Measurements from ENCODE around the gene CACNA1G. TPM values are rescaled to one million over a fixed set of nuclear protein-coding genes. Genes with fewer than 3 reads are reported as not detected.

Gene CACNA1G
- total and polyA plus RNA-seq, 10 donors, result 0.02 to 1.3 (median 0.09) TPM; not detected in 1

DNA sequence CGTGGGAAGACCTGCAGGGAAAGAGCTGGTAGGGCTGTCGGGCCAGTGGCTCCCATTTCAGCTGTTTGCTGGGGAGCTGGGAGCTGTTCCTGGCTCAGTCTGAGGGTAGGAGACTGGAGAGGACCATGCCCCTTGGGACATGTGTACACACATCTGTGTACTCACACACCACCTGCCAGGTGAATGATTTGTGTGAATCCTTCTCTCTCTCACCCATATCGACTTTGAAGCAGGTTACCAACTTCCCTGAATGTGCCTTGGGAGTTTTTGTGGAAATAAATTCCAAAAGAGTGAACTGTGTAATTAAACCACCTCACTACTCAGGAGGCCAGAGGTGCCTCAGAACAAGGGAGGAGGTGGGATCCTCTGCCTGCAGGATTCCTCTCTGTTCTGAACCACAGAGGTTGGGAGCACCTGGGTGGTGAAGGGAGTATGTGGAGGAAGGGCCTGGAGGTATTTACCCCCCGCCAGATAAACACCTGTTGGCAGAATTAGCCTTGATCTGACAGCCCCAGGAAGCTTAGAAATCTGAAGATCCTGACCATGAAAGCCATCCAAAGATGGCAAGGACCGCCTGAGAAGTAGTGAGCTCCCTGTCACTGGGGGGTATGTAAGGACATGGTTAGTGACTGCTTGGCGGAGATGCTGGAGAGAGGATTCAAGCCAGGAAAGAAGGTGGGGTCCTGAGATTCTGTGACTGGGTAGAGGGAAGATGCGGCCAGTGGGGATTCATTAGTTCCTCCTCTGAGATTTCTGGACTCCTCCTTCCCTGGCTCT is 77.5 kb downstream of the CACNA1G start:
- Histone ChIP-seq H3K27me3 (replicated peaks in 1 of 7) (peaks cover 0 to 61% (median 21%) of the 10 kb centered on the region in 7 donors), H3K4me1 (peaks cover 33 to 97% (median 63%) of the 10 kb centered on the region in 6 donors), H3K4me3 (no peak overlapping the region), H3K36me3 (no peaks in the 10 kb centered on the region), H3K27ac (peak overlapping the region in 4 of 8 donors; percentile 47 to 70 (median 57)), H3K9me3 (no peaks in the 10 kb centered on the region)
- no peak for DNase-seq
- TF ChIP-seq POLR2AphosphoS5 (IDR thresholded peaks at IDR 0.05), result no peak
- no peak for TF ChIP-seq POLR2A (IDR thresholded peaks at IDR 0.05)
- TF ChIP-seq, protein P1, sequence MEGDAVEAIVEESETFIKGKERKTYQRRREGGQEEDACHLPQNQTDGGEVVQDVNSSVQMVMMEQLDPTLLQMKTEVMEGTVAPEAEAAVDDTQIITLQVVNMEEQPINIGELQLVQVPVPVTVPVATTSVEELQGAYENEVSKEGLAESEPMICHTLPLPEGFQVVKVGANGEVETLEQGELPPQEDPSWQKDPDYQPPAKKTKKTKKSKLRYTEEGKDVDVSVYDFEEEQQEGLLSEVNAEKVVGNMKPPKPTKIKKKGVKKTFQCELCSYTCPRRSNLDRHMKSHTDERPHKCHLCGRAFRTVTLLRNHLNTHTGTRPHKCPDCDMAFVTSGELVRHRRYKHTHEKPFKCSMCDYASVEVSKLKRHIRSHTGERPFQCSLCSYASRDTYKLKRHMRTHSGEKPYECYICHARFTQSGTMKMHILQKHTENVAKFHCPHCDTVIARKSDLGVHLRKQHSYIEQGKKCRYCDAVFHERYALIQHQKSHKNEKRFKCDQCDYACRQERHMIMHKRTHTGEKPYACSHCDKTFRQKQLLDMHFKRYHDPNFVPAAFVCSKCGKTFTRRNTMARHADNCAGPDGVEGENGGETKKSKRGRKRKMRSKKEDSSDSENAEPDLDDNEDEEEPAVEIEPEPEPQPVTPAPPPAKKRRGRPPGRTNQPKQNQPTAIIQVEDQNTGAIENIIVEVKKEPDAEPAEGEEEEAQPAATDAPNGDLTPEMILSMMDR (IDR thresholded peaks at IDR 0.05 in 8 of 11, conservative IDR thresholded peaks at IDR 0.05 in 3 of 11), result no peak
- WGBS, 5 donors, result 80 to 85% (median 83%) methylated on average over 6 to 7 of the region's 7 CpGs
- intact Hi-C loops (cut with DNase I; ENCODE audit: low total_unique reads), result no loop called here

DNA sequence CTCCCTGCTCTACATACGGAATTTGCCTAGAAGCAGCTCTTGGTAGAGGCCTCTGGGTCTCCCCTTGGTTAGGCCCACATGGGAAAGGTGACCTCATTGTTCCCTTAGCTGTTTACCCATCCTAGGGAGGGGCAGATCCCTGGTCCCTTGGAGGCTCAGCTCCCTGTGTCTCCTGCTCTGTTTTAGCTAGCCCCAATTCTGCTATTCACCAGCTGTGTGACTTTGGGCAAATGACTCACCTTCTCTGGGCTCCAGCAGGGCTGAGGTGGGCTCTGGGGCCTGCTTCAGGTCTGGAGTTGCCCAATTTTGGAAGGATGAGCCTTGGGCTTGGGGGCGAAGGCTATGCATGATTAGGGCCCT is 78.1 kb downstream of the CACNA1G start:
- Histone ChIP-seq H3K36me3 (no peaks in the 10 kb centered on the region), H3K27me3 (replicated peaks in 1 of 7) (peaks cover 0 to 56% (median 21%) of the 10 kb centered on the region in 7 donors), H3K9me3 (no peaks in the 10 kb centered on the region), H3K4me3 (no peak overlapping the region), H3K27ac (peak overlapping the region in 6 of 8 donors; percentile 32 to 70 (median 50)), H3K4me1 (peaks cover 33 to 94% (median 63%) of the 10 kb centered on the region in 6 donors)
- intact Hi-C loops (cut with DNase I; ENCODE audit: low total_unique reads), result no loop called here
- WGBS, 5 donors, result 67 to 85% (median 74%) methylated on average over 1 to 2 of the region's 2 CpGs
- no peak for DNase-seq
- TF ChIP-seq POLR2AphosphoS5 (IDR thresholded peaks at IDR 0.05) (no peak), POLR2A (IDR thresholded peaks at IDR 0.05) (no peak)
- TF ChIP-seq, protein P1 (IDR thresholded peaks at IDR 0.05 in 8 of 11, conservative IDR thresholded peaks at IDR 0.05 in 3 of 11), result no peak

DNA sequence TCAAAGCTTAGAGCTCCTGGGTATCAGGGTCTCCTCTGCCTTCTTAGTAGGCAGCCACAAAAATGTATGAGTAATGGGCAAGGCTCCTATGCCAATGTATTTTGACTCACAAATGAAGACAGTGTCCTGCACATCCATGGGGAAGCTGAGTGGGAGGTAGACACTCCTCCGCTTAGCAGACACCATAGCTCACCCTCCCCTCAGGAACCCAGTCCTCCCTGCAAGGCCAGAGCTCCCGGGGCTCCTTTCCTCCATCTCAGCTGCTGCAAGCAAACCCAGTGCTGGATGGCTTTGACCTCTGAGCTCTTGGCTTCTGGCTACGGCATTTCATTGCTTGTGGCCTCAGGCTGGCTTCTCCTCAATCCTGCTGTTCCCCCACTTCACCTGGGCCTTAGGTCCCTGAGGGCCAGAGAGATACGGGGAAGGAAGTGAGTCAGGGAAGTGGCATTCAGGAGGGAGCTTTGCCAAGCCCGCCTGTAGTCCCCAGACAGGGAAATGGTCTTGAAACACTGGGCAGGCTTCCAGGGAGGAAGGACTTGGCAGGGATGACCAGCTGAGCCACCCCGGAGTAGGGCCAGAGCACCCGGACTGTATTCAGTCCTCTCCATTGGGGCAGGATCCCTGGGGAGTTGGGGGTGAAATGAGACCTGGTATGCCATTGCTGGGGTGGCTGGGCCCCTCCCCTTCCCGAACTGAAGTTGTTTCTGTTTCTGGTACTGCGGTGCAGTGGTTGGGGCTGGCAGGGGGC is 78.6 kb downstream of the CACNA1G start:
- peaks cover 0 to 50% (median 21%) of the 10 kb centered on the region in 7 donors for H3K27me3 ChIP-seq (replicated peaks in 1 of 7)
- no peaks in the 10 kb centered on the region for H3K9me3 ChIP-seq
- DNase-seq, result peak; percentile 84
- no peak overlapping the region for H3K4me3 ChIP-seq
- intact Hi-C loops (cut with DNase I; ENCODE audit: low total_unique reads), result no loop called here
- no peaks in the 10 kb centered on the region for H3K36me3 ChIP-seq
- H3K4me1 ChIP-seq, result peaks cover 33 to 88% (median 59%) of the 10 kb centered on the region in 6 donors
- TF ChIP-seq, protein P1 (IDR thresholded peaks at IDR 0.05 in 8 of 11, conservative IDR thresholded peaks at IDR 0.05 in 3 of 11), result no peak
- peak; percentile 65 to 86 (median 69) for TF ChIP-seq POLR2AphosphoS5 (IDR thresholded peaks at IDR 0.05)
- H3K27ac ChIP-seq, result peak overlapping the region in 6 of 8 donors; percentile 32 to 70 (median 50)
- WGBS, 5 donors, result 10 to 20% (median 16%) methylated on average over 8 to 9 of the region's 9 CpGs

Data from spleen (tissue), 11 donors.